GM21360 (cell line): ENCODE results near the gene CPEB2.
"Not testable (repeated sequence)": the region's sequence is repeated elsewhere in the genome, so short reads cannot be mapped to it uniquely, and the experiment has no call there.

ENCODE experiments used
- ATAC-seq: cut with Tn5 transposase; IDR thresholded peaks from one replicate; pipeline ENCODE4 v1.9.1; 2021; ENCODE audit warnings: mild to moderate bottlenecking, moderate library complexity; ENCODE audit not compliant: unreplicated experiment

The CPEB2 gene

DNA sequence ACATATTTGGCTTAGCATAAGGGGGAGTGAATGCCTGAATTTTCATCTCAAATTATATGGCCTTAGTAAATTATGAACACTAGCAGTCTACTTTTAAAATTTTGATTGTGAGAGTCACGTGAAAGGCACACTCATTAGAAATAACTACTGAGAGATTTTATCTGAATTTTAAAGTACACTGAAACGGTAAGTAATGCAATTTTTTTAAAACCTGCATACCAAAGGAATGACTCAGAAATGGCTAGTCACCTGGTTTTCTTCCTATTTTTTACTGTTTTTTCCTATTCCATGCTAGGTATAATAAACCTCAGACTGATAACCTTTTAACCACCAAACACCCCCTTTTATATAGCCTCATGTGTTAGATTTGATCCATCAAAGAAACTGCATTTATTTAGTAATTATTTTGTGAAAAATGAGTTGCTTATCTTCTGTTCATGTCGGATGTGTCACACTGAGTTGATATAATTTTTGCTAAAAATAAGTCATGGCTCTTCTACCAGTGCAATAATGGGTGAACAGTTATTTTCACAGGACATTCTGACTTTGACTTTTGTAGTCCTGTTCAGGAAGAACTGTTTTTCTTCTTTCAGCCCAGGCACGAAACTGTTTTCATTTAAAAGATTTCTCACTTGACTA, 40.4 kb downstream of the CPEB2 start:
- no peak for ATAC-seq

DNA sequence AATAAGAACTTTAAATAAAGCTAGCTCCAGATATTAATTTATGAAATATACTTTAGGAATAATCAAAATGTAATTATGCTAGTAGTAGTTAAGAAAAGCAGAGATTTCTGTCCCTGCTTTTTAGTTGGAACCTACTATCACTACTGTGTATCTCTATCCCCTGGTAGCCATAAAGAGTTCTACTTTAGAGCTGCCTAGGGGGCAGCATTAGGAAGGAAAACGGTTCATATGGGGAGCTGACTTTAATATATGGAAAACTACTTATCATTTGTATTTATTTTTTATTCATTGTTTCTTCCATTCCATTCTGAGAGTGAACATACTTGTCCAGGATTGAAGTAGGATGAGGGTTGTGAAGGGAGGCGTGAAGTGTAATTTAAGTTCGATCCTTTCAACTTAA, 40.9 kb downstream of the CPEB2 start:
- no peak for ATAC-seq

DNA sequence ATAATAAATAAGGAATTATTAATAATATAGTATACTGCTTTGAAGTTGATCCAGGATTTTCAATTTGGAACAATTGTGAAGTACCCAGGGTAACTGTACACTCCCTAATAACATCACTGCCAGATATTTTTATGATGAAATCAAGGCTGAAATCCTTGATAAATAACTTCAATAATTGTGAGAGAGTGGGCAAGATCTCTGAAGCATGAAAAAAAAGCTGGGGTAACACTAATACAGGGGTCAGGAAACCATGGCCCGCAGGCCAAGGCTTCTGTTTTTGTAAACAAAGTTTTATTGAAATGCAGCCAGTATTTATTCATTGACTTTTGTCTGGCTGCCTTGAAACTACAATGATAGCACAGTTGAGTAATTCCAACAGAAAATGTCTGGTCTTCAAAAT, 41.6 kb downstream of the CPEB2 start:
- ATAC-seq: no peak

DNA sequence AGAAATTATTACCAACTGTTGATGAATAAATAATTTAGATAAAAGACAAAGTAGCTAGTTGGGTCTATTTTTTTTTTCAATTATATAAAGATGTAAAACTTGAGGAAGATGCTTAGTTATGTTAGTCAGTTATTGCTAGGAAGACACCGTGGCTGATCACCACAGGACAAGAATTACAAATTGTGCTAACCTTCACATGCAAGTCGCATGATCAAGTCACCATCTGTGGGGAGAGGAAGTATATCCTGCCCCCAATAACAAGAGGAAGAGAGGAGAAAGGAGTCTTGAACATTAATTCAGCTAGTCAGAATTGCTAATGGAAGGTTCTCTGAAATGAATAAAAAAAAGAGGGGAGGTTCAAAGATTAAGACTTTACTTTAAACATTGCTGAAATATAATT, 52.3 kb downstream of the CPEB2 start:
- ATAC-seq: no peak

DNA sequence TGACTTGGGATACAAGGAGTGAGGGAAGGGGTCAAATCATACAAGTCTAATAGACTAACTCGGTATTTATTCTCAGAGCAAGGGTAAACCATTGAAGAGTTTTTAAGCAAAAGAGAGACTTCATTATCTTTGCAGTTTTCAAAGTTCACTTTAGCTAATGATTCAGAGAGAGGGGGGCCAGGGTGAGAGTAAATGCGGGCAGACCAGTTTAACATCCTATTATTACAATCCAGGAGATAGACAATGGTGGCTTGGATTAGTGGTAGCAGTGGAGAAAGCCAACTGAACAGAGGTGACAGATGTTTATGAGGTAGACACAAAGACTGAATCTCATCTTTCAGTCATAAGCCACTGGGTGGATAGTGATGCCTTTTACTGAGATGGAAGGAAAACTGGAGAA, 57.9 kb downstream of the CPEB2 start:
- ATAC-seq: no peak

DNA sequence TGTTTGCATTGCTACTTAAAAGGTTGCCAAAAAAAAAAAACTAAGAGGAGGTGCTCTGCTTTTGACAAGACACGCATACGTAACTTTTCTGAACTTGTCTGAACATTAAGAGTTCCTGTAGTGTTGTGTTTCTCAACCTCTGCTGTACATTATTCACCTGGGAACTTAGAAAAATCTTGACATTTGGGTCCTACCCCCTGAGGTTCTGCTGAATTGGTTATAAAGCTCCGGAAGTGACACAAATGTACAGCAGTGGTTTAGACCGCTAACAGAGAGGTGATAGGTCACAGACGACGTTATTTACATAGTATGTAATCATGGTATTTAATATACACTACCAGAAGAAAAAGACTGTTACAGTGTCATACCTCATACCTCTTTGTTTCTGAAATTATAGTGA, 61.1 kb downstream of the CPEB2 start:
- no peak for ATAC-seq

DNA sequence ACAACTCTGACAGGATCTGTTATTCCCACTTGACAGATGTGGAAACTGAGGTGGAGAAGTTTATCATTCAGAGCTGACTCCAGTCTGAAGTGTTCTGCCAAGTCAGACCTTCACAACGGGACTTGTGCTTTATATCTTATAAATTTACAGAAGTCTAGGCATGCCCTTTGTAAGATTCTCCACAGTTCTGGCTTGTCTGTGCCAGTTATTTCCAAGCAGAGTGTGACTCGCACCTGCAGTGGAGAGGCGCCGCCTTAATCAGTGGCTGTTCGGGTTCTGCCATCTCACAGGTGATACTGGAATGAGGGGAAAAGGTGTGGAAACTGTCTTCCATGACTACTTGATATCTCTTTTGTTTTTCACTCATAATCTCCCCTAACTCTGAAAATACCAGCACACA, 63.2 kb downstream of the CPEB2 start:
- no peak for ATAC-seq

DNA sequence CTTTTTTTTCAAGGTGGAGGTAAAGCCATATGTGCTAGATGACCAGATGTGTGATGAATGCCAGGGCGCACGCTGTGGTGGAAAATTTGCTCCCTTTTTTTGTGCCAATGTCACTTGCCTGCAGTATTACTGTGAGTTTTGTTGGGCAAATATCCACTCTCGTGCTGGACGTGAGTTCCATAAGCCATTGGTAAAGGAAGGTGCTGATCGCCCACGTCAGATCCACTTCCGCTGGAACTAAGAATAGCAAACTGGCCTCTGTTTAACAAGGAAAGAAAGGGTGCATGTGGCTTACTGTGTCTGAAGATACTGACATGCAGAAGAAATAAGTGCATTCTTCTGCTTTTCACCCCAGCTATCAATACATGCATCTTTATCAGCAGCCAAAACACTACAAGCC, 63.9 kb downstream of the CPEB2 start:
- ATAC-seq: no peak

DNA sequence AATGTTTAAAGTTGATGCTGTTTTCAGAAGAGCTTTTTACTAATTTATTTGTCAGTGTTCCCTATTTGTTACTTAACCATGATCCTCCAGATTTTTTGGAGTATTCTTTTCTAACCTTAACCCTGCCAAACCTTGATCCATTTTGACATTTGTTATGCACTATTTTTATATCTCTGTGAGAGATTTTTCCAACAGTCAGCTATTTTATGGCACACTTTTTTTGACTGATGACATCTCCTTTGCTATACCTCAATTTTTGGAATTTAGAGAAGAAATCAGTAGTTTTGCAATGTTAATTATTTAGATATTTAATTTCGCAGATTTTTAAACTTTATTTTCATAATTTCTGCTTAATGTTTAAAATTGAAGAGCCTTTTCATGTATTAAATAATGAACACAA, 66.0 kb downstream of the CPEB2 start:
- ATAC-seq: no peak

DNA sequence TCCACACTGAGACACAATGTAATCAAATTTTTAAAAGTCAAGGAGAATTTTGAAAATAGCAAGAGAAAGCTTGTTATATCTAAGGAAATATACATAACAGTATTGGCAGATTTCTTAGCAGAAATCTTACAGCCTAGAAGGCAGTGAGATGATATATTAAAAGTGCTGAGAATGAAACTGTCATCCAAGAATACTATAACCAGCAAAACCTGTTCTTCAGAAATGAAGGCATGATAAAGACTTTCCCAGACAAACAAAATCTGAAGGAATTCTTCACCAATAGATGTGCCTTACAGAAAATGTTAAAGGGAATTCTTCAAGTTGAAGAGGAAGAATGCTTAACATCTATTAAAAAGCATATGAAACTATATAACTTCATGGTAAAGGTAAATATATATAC, 73.6 kb downstream of the CPEB2 start:
- no peak for ATAC-seq

DNA sequence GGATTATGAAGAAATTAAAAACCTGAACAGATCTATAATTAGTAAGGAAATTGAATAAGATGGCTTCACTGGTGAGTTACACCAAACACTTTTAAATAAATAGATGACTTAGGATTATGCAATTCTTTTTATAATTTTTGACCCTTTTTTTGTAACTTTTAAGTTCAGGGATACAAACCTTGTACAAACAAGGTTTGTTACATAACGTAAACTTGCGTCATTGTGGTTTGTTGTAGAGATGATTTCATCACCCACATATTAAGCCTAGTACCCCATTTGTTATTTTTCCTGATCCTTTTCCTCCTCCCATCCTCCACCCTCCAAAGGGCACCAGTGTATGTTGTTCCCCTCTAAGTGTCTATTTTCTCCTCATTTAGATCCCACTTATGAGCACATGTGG, 75.7 kb downstream of the CPEB2 start:
- ATAC-seq: no peak

DNA sequence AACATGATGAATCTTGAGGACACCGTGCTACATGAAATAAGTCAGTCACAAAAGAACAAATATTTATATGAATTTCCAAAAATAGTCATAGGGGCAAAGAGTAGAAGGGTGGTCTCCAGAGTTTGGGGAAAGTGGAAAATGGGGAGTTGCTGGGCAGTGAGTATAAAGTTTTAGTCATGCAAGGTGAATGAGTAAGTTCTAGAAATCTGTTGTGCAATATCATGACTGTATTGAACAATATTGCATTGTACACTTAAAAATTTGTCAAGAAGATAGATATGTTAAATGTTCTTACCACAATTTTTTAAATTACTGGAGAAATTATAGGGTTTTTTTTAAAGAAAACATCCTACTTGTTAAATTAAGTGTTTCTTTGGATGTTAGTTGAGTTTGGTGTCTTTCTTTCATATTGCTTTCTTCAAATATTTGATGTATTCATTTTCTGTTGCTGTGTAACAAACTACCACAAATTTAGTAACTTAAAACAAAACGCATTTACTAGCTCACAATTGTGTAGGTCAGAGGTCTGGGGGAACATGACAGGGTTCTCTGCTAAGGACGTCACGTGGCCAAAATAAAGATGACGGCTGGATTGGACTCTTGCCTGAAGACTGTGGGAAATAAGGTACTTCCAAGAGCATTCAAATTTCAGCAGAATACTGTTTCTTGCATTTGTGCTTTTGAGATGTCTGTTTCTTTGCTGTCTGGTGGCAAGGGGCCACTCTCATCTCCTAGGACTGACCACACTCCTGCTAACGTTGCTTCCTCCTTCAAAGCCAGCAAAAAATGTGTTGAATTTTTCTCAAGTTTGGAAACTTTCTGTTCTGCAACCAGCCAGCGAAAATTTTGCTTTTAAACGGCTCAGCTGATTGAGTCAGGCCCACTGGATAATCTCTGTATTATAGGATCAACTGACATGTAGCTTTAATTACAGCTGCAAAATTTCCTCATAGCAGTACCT, 76.7 kb downstream of the CPEB2 start:
- no peak for ATAC-seq

DNA sequence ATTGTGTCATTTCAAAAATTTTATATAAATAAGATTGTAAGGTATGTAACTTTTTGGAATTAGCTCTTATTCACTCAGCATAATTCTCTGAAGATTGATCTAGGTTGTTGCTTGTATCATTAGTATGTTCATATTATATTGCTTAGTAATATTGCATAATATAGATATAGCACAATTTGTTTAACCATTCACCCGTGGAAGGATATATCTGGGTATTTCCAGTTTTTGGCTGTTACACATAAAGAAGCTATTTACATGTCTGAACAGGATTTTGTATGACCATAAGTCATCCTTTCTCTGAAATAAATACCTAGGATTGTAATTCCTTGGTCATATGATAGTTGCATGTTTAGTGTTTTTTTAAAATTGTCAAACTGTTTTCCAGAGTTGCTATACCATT, 82.5 kb downstream of the CPEB2 start:
- ATAC-seq: no peak

DNA sequence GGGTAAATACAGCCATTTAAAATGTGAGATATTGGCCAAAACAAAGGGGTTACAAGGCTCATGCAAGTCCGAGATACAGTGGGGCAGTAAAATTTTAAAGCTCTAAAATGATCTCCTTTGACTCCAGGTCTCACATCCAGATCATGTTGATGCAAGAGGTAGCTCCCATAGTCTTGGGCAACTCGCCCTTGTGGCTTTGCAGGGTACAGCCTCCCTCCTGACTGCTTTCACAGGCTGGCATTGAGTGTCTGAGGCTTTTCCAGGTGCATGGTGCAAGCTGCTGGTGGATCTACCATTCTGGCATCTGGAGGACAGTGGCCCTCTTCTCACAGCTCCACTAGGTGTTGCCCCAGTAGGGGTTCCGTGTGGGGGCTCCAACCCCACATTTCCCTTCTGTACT, 83.5 kb downstream of the CPEB2 start:
- not testable (repeated sequence) for ATAC-seq

DNA sequence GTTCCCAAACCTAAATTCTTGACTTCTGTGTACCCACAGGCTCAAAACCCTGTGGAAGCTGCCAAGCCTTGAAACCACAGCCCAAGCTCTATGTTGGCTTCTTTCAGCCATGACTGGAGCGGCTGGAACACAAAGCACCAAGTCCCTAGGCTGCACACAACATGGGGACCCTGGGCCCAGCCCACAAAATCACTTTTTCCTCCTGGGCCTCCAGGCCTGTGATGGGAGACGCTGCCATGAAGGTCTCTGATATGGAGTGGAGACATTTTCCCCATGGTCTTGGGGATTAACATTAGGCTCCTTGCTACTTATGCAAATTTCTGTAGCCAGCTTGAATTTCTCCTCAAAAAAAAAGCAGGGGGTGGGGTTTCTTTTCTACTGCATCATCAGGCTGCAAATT, 84.0 kb downstream of the CPEB2 start:
- not testable (repeated sequence) for ATAC-seq

DNA sequence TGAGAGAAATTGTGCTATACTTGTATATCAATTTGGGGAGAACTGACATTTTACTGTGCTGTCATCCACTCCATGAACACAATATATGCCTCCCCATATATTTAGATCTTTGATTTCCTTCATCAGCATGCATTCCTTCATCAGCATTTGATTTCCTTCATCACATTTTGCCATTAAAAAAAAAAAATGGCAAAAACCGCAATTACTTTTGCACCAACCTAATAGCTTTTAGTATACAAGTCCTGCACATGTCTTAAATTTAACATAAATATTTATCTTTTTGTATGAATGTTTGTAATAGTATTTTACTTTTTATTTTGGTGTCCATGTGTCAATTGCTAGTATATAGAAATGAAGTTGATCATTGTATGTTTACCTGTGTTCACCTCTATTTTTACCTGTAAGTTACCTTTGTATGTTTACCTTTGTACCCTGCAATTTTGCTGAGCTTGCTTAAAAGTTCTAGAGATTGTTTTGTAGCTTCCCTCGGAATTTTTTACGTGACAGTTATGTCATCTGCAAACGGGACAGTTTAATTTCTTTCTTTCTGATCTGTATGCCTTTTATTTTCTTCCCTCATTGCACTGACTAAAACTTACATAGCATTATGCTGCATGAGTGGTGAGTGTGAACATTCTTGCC, 86.2 kb downstream of the CPEB2 start:
- no peak for ATAC-seq

DNA sequence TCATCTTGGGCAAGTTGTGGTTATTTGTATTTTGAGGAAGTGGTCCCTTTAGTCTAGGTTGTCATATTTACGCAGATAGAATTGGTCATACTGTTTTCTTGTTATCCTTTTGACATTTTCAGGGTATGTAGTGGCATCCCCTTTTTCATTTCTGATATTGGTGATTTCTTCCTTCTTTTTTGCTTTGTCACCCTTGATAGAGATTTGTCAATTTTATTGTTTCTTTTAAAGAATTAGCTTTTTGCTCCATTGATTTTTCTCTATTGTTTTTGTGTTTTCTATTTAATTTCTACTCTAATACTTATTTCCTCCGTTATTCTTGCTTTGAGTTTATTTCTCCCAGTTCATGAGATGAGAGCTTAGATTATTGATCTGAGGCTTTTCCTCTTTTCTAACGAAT, 87.7 kb downstream of the CPEB2 start:
- ATAC-seq: no peak

DNA sequence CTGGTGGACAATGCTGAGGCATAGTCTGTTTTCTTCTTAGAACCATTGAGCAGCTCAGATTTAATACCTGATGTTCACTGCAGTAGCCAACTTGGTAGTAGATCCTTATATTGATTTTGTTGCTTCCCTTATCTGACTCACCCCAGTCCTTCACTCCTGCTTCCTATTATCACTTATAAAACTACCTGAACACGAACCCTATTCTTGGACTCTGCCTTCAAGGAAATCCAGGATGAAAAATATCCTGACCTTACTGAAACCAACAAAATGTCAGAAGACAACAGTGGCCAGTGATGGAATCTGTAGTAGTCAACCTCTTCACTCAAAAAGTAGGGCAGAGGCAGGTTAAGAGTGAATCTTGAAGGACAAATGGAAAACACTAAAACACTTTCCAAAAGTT, 98.1 kb downstream of the CPEB2 start:
- ATAC-seq: no peak

DNA sequence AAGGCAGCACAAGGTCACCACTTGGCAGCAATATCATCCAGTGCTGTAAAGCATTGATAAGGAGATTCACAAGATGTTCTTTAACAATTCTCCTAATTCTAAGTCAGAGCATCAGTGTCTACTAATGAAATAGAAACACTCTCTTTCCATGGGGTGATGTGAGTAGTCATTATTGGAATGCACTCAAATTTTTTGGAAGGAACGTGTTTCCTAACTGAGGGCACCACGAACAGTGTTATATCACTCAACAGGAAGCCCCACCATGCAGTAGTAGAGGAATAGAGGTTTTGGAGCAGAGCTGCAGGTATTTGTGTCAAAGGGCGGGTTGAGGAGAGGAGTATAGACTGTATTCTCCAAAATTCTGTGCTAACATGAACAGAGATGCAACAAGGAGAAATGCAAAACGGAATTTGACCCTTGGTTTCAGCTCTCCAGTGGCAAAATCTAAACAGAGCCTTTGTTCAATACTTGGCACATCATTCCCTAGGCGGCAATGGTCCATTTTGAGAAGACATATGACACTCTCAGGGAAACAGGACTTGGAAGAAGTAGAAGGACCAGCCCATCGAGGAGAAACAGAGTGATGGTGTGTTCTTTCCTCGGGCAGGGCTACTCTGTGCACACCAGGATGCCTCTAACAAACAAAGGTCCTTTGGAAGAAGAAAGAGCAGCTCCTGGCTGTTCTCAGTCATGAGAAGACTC, 98.9 kb downstream of the CPEB2 start:
- no peak for ATAC-seq

DNA sequence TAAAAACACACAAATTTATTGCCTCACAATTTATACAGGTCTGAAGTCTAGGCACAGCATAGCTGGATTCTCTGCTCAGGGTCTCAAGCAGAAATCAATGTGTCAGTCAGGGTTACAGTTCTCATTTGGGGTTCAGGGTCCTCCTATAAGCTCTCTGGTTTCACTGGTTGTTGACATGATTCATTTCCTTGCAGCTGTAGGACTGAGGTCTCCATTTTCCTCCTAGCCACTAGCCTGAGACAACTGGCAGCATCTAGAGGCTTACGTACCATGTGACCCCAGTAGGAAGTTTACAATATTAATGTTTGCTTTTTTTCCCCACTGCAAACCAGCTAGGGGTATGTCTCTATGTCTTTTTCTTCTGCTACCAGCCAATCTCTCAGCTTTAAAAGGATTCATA, 102.5 kb downstream of the CPEB2 start:
- no peak for ATAC-seq

DNA sequence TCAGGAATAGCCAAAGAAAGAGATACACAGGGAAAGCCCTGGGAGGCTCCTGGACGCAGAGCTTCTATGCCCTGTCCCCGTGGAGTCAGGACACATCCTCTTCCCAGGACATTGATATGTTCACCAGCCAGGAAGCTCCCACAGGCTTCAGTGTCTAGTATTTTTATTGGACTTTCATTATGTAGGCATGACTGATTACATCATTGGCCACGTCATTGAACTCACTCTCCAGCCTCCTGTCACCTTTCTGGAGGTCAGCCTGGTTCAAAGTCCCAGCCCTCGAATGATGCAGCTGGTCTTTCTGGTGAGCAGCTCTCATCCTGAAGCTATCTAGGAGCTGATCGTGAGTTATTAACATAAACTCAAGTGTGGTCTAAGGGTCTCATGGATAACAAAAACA, 104.1 kb downstream of the CPEB2 start:
- ATAC-seq: no peak
